ENCODE measurements around the gene CAD. TPM values are rescaled to one million over a fixed set of nuclear protein-coding genes. Genes with fewer than 3 reads are reported as not detected.

CAD gene
- total and polyA plus RNA-seq, 2 of the 4 experiments (the other 2 are of a cell fraction) = 12.9 to 38.7 TPM

DNA sequence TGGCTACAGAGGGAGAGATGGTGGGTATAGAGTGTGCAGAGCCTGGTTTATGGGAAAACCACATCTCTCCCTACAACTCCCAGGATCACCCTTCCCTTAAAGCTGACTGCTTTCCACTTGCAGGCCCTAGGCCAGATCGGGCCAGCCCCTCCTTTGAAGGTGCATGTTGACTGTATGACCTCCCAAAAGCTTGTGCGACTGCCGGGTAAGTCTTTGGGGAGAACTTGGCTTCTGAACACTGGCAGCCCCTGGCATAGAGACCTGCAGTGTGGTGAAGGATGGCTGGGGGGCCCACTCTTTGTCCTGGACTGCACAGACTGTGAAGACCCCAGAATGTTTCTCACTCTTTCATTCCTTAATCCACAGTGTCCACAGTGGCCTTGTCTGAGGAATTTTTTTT, 19.5 kb downstream of the CAD start:
- dilution Hi-C loops (cut with HindIII; ENCODE audit: low sequenced_read_pairs, unreplicated experiment) (no loop called here), in situ Hi-C loops (cut with MboI; ENCODE audit: low sequenced_read_pairs) (no loop called here), intact Hi-C loops (cut with micrococcal nuclease) (no loop called here)

More for the DNA sequence above, 19.5 kb downstream of the CAD start:
- H3K79me1 ChIP-seq (ENCODE audit: low read depth in 1 of 2, low read length in 2 of 2) = no peaks in the 10 kb centered on the region; a peak in 1 of 4 replicates
- DNase-seq (no peak), ATAC-seq (ENCODE audit: low read depth) (no peak)
- BruUV-seq (replicated peaks) = no TSS peak
- no peak overlapping the region for H4K5ac ChIP-seq (ENCODE audit: low read depth, low read length)
- no peak overlapping the region for H2BK15ac ChIP-seq (ENCODE audit: low read depth, low read length)
- no peaks in the 10 kb centered on the region for H3K4me1 ChIP-seq (ENCODE audit: control insufficient read depth, insufficient read depth, low read length)
- H3K14ac ChIP-seq (replicated peaks; ENCODE audit: low read depth, low read length) = no peak overlapping the region
- no peak overlapping the region for H3K4ac ChIP-seq (ENCODE audit: low read depth, low read length)
- WGBS, 2 experiments (ENCODE audit: extremely low coverage in 2 of 2, insufficient read length in 1 of 2) = no CpG with 5 or more reads among the region's 3 CpGs
- H4K91ac ChIP-seq (ENCODE audit: insufficient read depth, low read depth, low read length) = no peak overlapping the region
- H2AK9ac ChIP-seq (replicated peaks; ENCODE audit: low read depth, low read length, poor library complexity) = no peak overlapping the region
- H4K8ac ChIP-seq (ENCODE audit: low read depth in 2 of 2, low read length in 2 of 2) = no peak overlapping the region
- ChIA-PET CTCF (no interaction called here), POLR2A (ENCODE audit: unreplicated experiment) (no interaction called here)
- no peak overlapping the region for H3K4me2 ChIP-seq (ENCODE audit: low read depth, low read length)
- no peak overlapping the region for H3K23ac ChIP-seq (ENCODE audit: low read depth, low read length)
- no peaks in the 10 kb centered on the region for H3K9me3 ChIP-seq (ENCODE audit: control insufficient read depth, insufficient read depth, low read length)
- no peak overlapping the region for H3K56ac ChIP-seq (ENCODE audit: extremely low read depth, insufficient read depth, low read length)
- H3K9ac ChIP-seq (ENCODE audit: low read depth, low read length) = no peak overlapping the region
- H2BK5ac ChIP-seq (ENCODE audit: low read depth, low read length, poor library complexity, severe bottlenecking) = no peak overlapping the region
- no peaks in the 10 kb centered on the region; the same call in 1 of the 2 replicates for H4K20me1 ChIP-seq (ENCODE audit: insufficient read depth, low read length)
- no peak for TF ChIP-seq CTCF (conservative IDR thresholded peaks at IDR 0.05; ENCODE audit: low read depth, low read length)
- no peak for TF ChIP-seq RCOR1 (IDR thresholded peaks at IDR 0.05; ENCODE audit: insufficient replicate concordance, low read length)
- TF ChIP-seq, protein P1, sequence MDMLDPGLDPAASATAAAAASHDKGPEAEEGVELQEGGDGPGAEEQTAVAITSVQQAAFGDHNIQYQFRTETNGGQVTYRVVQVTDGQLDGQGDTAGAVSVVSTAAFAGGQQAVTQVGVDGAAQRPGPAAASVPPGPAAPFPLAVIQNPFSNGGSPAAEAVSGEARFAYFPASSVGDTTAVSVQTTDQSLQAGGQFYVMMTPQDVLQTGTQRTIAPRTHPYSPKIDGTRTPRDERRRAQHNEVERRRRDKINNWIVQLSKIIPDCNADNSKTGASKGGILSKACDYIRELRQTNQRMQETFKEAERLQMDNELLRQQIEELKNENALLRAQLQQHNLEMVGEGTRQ (IDR thresholded peaks at IDR 0.05; ENCODE audit: low read depth, low read length) = no peak
- no peak for TF ChIP-seq CEBPB (IDR thresholded peaks at IDR 0.05; ENCODE audit: low read depth, low read length)
- no peak for TF ChIP-seq MXI1 (IDR thresholded peaks at IDR 0.05; ENCODE audit: borderline replicate concordance, low read depth, low read length)
- no peak for TF ChIP-seq CHD1 (IDR thresholded peaks at IDR 0.05; ENCODE audit: low read depth, low read length)
- TF ChIP-seq RAD21 (IDR thresholded peaks at IDR 0.05; ENCODE audit: low read length) = no peak
- TF ChIP-seq NFE2L2 (IDR thresholded peaks at IDR 0.05; ENCODE audit: low read depth, low read length) = no peak
- TF ChIP-seq FOS (IDR thresholded peaks at IDR 0.05; ENCODE audit: low read depth, low read length) = no peak
- TF ChIP-seq SMC3 (IDR thresholded peaks at IDR 0.05; ENCODE audit: low read depth, low read length) = no peak
- TF ChIP-seq RFX5 (IDR thresholded peaks at IDR 0.05; ENCODE audit: low read depth, low read length) = no peak
- no peak for TF ChIP-seq ELK1 (IDR thresholded peaks at IDR 0.05; ENCODE audit: borderline replicate concordance, low read depth, low read length)
- TF ChIP-seq POLR2A (IDR thresholded peaks at IDR 0.05; ENCODE audit: low read depth, low read length) = no peak
- no peak for TF ChIP-seq BHLHE40 (IDR thresholded peaks at IDR 0.05; ENCODE audit: low read depth, low read length)
- no peak for TF ChIP-seq MAFK (IDR thresholded peaks at IDR 0.05; ENCODE audit: low read depth, low read length)
- TF ChIP-seq MAZ (IDR thresholded peaks at IDR 0.05; ENCODE audit: borderline replicate concordance, low read depth, low read length) = no peak
- no peak overlapping the region for H3K4me3 ChIP-seq (ENCODE audit: insufficient read depth, low read depth, low read length)
- H2AK5ac ChIP-seq (ENCODE audit: low read depth, low read length) = no peak overlapping the region
- H3K9me1 ChIP-seq (ENCODE audit: insufficient read depth, low read length) = no peaks in the 10 kb centered on the region; the same call in 1 of the 2 replicates
- H3K18ac ChIP-seq (ENCODE audit: low read depth, low read length) = no peak overlapping the region
- no peak overlapping the region for H2AFZ ChIP-seq (replicated peaks; ENCODE audit: low read length, poor library complexity)
- no peak overlapping the region for H2BK20ac ChIP-seq (ENCODE audit: low read depth, low read length)
- no peak overlapping the region for H3K27ac ChIP-seq (ENCODE audit: insufficient read depth, low read length)
- peaks cover 89% of the 10 kb centered on the region for H3K36me3 ChIP-seq (ENCODE audit: control insufficient read depth, insufficient read depth, low read length)
- no peak overlapping the region for H2BK120ac ChIP-seq (ENCODE audit: low read depth, low read length)
- no peaks in the 10 kb centered on the region for H3K27me3 ChIP-seq (ENCODE audit: control insufficient read depth, insufficient read depth, low read length)

Data from IMR-90 (cell line).